Stomach (tissue), 4 donors: ENCODE results near the gene THBS3.

Source experiments
- CTCF ChIP-seq, 7 experiments: fragments of 450-650 bp in 4 of 7; fragments of 200-600 bp in 3 of 7; sonication (generic) in 3 of 7; IDR thresholded peaks; one replicate each; pipeline ENCODE4 v1.5.1; 2016 to 2019; ENCODE audit warnings: antibody characterized with exemption in 7 of 7, control low read depth in 2 of 7, mild to moderate bottlenecking in 1 of 7
- EP300 ChIP-seq: sonication (generic); formaldehyde crosslinking; IDR thresholded peaks from one replicate; pipeline ENCODE4 v1.6.1; 2017; ENCODE audit warnings: antibody characterized with exemption
- POLR2A ChIP-seq, 4 donors: fragments of 450-650 bp; IDR thresholded peaks; one replicate each; pipeline ENCODE4 v1.6.1; 2016; ENCODE audit warnings: antibody characterized with exemption in 4 of 4, control low read depth in 2 of 4, mild to moderate bottlenecking in 1 of 4, moderate library complexity in 1 of 4
- POLR2AphosphoS5 ChIP-seq, 3 donors: sonication (generic); formaldehyde crosslinking; IDR thresholded peaks; one replicate each; pipeline ENCODE4 v1.6.1; 2016; ENCODE audit warnings: antibody characterized with exemption in 3 of 3

GRCh38 chr1:155197901-155198546 lies 9.7 kb downstream of the THBS3 start:
- no peak for TF ChIP-seq POLR2AphosphoS5 (IDR thresholded peaks at IDR 0.05)
- no peak for TF ChIP-seq POLR2A (IDR thresholded peaks at IDR 0.05)
- no peak for TF ChIP-seq CTCF (IDR thresholded peaks at IDR 0.05)
- no peak for TF ChIP-seq EP300
